DMS 273 (cell line): ENCODE data around the gene RCC2.

Experiments used
- DNase-seq: peaks from one replicate; lab custom pipeline; 2025; ENCODE audit not compliant: unreplicated experiment; lab: John Stamatoyannopoulos, UW

The RCC2 gene

GRCh38 chr1:17447501-17447992 lies 8.1 kb upstream of the RCC2 start:
- no peak for DNase-seq

GRCh38 chr1:17442841-17443240 lies 3.4 kb upstream of the RCC2 start:
- no peak for DNase-seq

- DNase-seq = no peak
These were observed 2.5 kb upstream of the RCC2 start for GRCh38 chr1:17441993-17442357.

- peak; percentile 59 for DNase-seq
These were observed 2.0 kb upstream of the RCC2 start for GRCh38 chr1:17441265-17441992.

- DNase-seq = no peak
These were observed 1.3 kb upstream of the RCC2 start for GRCh38 chr1:17440827-17441168.

- DNase-seq = no peak
These were observed 773 bp upstream of the RCC2 start for GRCh38 chr1:17440074-17440826.

GRCh38 chr1:17438318-17439249 lies 893 bp downstream of the RCC2 start:
- peak; percentile 87 for DNase-seq

GRCh38 chr1:17437580-17438317 lies 1.7 kb downstream of the RCC2 start:
- peak; percentile 86 for DNase-seq

GRCh38 chr1:17437260-17437579 lies 2.3 kb downstream of the RCC2 start:
- no peak for DNase-seq

- DNase-seq = no peak
These were observed 2.9 kb downstream of the RCC2 start for GRCh38 chr1:17436380-17437174.

GRCh38 chr1:17434601-17435000 lies 4.9 kb downstream of the RCC2 start:
- no peak for DNase-seq

- DNase-seq = no peak
These were observed 5.5 kb downstream of the RCC2 start for GRCh38 chr1:17434016-17434415.

- DNase-seq = no peak
These were observed 6.2 kb downstream of the RCC2 start for GRCh38 chr1:17433261-17433660.

GRCh38 chr1:17432412-17432811 lies 7.1 kb downstream of the RCC2 start:
- no peak for DNase-seq

- DNase-seq = no peak
These were observed 10.3 kb downstream of the RCC2 start for GRCh38 chr1:17429183-17429582.

- DNase-seq = no peak
These were observed 11.5 kb downstream of the RCC2 start for GRCh38 chr1:17427696-17428660.

GRCh38 chr1:17425806-17426600 lies 13.5 kb downstream of the RCC2 start:
- no peak for DNase-seq

- no peak for DNase-seq
These were observed 15.7 kb downstream of the RCC2 start for GRCh38 chr1:17423781-17424245.
